ENCODE measurements around the gene CNTN5.

CNTN5 gene

GRCh38 chr11:100094121-100094865 is 1073.5 kb downstream of the CNTN5 start (continued):
- no peak for TF ChIP-seq POU6F1 (CRISPR knock-in tag; IDR thresholded peaks at IDR 0.05; ENCODE audit: borderline replicate concordance, low read depth)
- no peak for TF ChIP-seq ZNF8 (CRISPR knock-in tag; IDR thresholded peaks at IDR 0.05)
- TF ChIP-seq SNAI2 (CRISPR knock-in tag; IDR thresholded peaks at IDR 0.05) = no peak
- no peak for TF ChIP-seq BACH2 (CRISPR knock-in tag; IDR thresholded peaks at IDR 0.05; ENCODE audit: borderline replicate concordance)

- TF ChIP-seq PPARA (CRISPR knock-in tag; IDR thresholded peaks at IDR 0.05; ENCODE audit: borderline replicate concordance) = no peak
- no peak for TF ChIP-seq ZFP30 (CRISPR knock-in tag; IDR thresholded peaks at IDR 0.05)
- no peak for TF ChIP-seq POU6F1 (CRISPR knock-in tag; IDR thresholded peaks at IDR 0.05; ENCODE audit: borderline replicate concordance, low read depth)
- TF ChIP-seq OSR1 (CRISPR knock-in tag; IDR thresholded peaks at IDR 0.05) = no peak
- no peak for TF ChIP-seq TOX (CRISPR knock-in tag; IDR thresholded peaks at IDR 0.05; ENCODE audit: borderline replicate concordance)
- no peak for TF ChIP-seq ZNF8 (CRISPR knock-in tag; IDR thresholded peaks at IDR 0.05)
- no peak for TF ChIP-seq ZNF565 (CRISPR knock-in tag; conservative IDR thresholded peaks at IDR 0.05; ENCODE audit: low read depth)
- TF ChIP-seq ZNF70 (CRISPR knock-in tag; IDR thresholded peaks at IDR 0.05) = no peak
- TF ChIP-seq CREB5 (CRISPR knock-in tag; IDR thresholded peaks at IDR 0.05; ENCODE audit: low read depth) = no peak
- no peak for TF ChIP-seq ZFP3 (CRISPR knock-in tag; IDR thresholded peaks at IDR 0.05)
- no peak for TF ChIP-seq CSDC2 (CRISPR knock-in tag; IDR thresholded peaks at IDR 0.05)
- TF ChIP-seq RARB (CRISPR knock-in tag; IDR thresholded peaks at IDR 0.05) = no peak
- no peak for TF ChIP-seq PATZ1 (CRISPR knock-in tag; IDR thresholded peaks at IDR 0.05; ENCODE audit: borderline replicate concordance)
- TF ChIP-seq TCF4 (CRISPR knock-in tag; IDR thresholded peaks at IDR 0.05; ENCODE audit: borderline replicate concordance) = no peak
- TF ChIP-seq TSHZ2 (CRISPR knock-in tag; IDR thresholded peaks at IDR 0.05) = no peak
- no peak for TF ChIP-seq ESRRG (CRISPR knock-in tag; IDR thresholded peaks at IDR 0.05)
- no peak for TF ChIP-seq SNAI2 (CRISPR knock-in tag; IDR thresholded peaks at IDR 0.05)
- no peak for TF ChIP-seq ARNTL (CRISPR knock-in tag; IDR thresholded peaks at IDR 0.05; ENCODE audit: borderline replicate concordance, low read depth)
- no peak for TF ChIP-seq BACH2 (CRISPR knock-in tag; IDR thresholded peaks at IDR 0.05; ENCODE audit: borderline replicate concordance)
- TF ChIP-seq GLIS3 (CRISPR knock-in tag; IDR thresholded peaks at IDR 0.05) = no peak
- no peak for ATAC-seq
Measured at GRCh38 chr11:100095809-100096208, 1075.1 kb downstream of the CNTN5 start.

- no peak for ATAC-seq
- no peak for TF ChIP-seq TOX (CRISPR knock-in tag; IDR thresholded peaks at IDR 0.05; ENCODE audit: borderline replicate concordance)
- TF ChIP-seq TSHZ2 (CRISPR knock-in tag; IDR thresholded peaks at IDR 0.05) = no peak
- no peak for TF ChIP-seq GLIS3 (CRISPR knock-in tag; IDR thresholded peaks at IDR 0.05)
- TF ChIP-seq RARB (CRISPR knock-in tag; IDR thresholded peaks at IDR 0.05) = no peak
- no peak for TF ChIP-seq SNAI2 (CRISPR knock-in tag; IDR thresholded peaks at IDR 0.05)
- no peak for TF ChIP-seq TCF4 (CRISPR knock-in tag; IDR thresholded peaks at IDR 0.05; ENCODE audit: borderline replicate concordance)
- no peak for TF ChIP-seq CSRNP3 (CRISPR knock-in tag; IDR thresholded peaks at IDR 0.05)
Measured at GRCh38 chr11:100098560-100098959, 1077.8 kb downstream of the CNTN5 start.

Measured in SK-N-SH treated with all-trans-retinoic acid at 6 μM for 48 hours (cell line).